Measurements from ENCODE around the gene SEC14L2.
A peak's percentile ranks its signal among the peaks of the same experiment; 100 is the strongest.

Gene SEC14L2

DNA sequence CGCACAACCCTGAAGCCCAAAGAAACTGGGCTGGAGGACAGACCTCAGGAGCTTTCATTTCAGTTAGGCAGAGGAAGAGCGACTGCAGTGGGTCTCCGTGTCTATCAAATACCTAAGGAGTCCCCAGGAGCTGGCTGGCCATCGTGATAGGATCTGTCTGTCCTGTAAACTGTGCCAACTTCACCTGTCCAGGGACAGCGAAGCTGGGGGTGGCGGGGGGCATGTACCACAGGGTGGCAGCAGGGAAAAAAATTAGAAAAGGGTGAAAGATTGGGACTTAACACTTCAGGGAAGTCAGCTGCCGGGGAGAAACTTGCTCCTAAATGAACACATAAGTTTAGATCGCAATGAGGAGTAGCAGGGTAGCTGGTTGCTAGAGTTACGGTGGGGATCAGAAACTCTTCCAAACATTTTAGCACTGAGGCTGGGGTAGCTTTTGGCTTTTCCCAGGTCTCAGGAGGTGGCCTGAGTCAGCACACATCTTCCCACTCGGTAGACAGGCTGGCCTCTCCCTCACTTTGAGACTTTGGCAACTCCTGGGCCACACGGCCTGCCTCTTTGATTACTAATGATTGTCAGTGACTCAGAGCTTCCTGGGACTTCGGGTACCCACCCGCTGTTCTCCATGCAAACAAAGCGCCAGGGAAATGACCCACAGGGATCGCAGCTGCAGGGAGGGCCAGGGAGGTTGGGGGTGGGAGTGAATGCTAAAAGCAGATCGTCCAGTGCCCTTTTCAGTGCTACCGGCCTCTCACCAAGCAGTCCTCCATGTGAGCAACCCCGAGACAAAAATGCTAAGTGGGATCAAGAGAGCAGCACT, 25.9 kb downstream of the SEC14L2 start (continued):
- TF ChIP-seq, protein P1, sequence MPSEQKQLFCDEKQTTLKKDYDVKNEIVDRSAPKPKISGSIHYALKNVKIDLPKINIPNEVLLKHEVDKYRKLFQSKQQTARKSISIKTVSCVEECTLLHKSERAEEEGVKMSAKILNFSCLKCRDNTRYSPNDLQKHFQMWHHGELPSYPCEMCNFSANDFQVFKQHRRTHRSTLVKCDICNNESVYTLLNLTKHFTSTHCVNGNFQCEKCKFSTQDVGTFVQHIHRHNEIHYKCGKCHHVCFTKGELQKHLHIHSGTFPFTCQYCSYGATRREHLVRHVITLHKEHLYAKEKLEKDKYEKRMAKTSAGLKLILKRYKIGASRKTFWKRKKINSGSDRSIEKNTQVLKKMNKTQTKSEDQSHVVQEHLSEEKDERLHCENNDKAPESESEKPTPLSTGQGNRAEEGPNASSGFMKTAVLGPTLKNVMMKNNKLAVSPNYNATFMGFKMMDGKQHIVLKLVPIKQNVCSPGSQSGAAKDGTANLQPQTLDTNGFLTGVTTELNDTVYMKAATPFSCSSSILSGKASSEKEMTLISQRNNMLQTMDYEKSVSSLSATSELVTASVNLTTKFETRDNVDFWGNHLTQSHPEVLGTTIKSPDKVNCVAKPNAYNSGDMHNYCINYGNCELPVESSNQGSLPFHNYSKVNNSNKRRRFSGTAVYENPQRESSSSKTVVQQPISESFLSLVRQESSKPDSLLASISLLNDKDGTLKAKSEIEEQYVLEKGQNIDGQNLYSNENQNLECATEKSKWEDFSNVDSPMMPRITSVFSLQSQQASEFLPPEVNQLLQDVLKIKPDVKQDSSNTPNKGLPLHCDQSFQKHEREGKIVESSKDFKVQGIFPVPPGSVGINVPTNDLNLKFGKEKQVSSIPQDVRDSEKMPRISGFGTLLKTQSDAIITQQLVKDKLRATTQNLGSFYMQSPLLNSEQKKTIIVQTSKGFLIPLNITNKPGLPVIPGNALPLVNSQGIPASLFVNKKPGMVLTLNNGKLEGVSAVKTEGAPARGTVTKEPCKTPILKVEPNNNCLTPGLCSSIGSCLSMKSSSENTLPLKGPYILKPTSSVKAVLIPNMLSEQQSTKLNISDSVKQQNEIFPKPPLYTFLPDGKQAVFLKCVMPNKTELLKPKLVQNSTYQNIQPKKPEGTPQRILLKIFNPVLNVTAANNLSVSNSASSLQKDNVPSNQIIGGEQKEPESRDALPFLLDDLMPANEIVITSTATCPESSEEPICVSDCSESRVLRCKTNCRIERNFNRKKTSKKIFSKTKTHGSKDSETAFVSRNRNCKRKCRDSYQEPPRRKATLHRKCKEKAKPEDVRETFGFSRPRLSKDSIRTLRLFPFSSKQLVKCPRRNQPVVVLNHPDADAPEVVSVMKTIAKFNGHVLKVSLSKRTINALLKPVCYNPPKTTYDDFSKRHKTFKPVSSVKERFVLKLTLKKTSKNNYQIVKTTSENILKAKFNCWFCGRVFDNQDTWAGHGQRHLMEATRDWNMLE (tag by site-specific recombination; conservative IDR thresholded peaks at IDR 0.05; ENCODE audit: low read depth): no peak
- TF ChIP-seq ZNF266 (tag by site-specific recombination; IDR thresholded peaks at IDR 0.05; ENCODE audit: low read depth) (no peak), ZNF354C (tag by site-specific recombination; IDR thresholded peaks at IDR 0.05; ENCODE audit: borderline replicate concordance, low read depth) (no peak), ZNF324 (tag by site-specific recombination; IDR thresholded peaks at IDR 0.05) (no peak), PRDM1 (tag by site-specific recombination; IDR thresholded peaks at IDR 0.05) (no peak), OSR2 (tag by site-specific recombination; IDR thresholded peaks at IDR 0.05) (peak; percentile 35; the same call in 1 of the 2 replicates), ZNF654 (tag by site-specific recombination; IDR thresholded peaks at IDR 0.05; ENCODE audit: low read depth) (no peak), ZNF112 (tag by site-specific recombination; IDR thresholded peaks at IDR 0.05) (no peak), ZBTB1 (tag by site-specific recombination; IDR thresholded peaks at IDR 0.05) (no peak), ZIC2 (tag by site-specific recombination; IDR thresholded peaks at IDR 0.05) (peak; percentile 98), ZBTB7A (tag by site-specific recombination; IDR thresholded peaks at IDR 0.05; ENCODE audit: low read depth) (no peak), MZF1 (tag by site-specific recombination; IDR thresholded peaks at IDR 0.05; ENCODE audit: borderline replicate concordance) (no peak), ZNF544 (tag by site-specific recombination; IDR thresholded peaks at IDR 0.05) (no peak), ZNF530 (tag by site-specific recombination; IDR thresholded peaks at IDR 0.05; ENCODE audit: low read depth) (no peak)
- TF ChIP-seq, protein P2, sequence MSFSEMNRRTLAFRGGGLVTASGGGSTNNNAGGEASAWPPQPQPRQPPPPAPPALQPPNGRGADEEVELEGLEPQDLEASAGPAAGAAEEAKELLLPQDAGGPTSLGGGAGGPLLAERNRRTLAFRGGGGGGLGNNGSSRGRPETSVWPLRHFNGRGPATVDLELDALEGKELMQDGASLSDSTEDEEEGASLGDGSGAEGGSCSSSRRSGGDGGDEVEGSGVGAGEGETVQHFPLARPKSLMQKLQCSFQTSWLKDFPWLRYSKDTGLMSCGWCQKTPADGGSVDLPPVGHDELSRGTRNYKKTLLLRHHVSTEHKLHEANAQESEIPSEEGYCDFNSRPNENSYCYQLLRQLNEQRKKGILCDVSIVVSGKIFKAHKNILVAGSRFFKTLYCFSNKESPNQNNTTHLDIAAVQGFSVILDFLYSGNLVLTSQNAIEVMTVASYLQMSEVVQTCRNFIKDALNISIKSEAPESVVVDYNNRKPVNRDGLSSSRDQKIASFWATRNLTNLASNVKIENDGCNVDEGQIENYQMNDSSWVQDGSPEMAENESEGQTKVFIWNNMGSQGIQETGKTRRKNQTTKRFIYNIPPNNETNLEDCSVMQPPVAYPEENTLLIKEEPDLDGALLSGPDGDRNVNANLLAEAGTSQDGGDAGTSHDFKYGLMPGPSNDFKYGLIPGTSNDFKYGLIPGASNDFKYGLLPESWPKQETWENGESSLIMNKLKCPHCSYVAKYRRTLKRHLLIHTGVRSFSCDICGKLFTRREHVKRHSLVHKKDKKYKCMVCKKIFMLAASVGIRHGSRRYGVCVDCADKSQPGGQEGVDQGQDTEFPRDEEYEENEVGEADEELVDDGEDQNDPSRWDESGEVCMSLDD (tag by site-specific recombination; IDR thresholded peaks at IDR 0.05): no peak
- TF ChIP-seq, protein P3, sequence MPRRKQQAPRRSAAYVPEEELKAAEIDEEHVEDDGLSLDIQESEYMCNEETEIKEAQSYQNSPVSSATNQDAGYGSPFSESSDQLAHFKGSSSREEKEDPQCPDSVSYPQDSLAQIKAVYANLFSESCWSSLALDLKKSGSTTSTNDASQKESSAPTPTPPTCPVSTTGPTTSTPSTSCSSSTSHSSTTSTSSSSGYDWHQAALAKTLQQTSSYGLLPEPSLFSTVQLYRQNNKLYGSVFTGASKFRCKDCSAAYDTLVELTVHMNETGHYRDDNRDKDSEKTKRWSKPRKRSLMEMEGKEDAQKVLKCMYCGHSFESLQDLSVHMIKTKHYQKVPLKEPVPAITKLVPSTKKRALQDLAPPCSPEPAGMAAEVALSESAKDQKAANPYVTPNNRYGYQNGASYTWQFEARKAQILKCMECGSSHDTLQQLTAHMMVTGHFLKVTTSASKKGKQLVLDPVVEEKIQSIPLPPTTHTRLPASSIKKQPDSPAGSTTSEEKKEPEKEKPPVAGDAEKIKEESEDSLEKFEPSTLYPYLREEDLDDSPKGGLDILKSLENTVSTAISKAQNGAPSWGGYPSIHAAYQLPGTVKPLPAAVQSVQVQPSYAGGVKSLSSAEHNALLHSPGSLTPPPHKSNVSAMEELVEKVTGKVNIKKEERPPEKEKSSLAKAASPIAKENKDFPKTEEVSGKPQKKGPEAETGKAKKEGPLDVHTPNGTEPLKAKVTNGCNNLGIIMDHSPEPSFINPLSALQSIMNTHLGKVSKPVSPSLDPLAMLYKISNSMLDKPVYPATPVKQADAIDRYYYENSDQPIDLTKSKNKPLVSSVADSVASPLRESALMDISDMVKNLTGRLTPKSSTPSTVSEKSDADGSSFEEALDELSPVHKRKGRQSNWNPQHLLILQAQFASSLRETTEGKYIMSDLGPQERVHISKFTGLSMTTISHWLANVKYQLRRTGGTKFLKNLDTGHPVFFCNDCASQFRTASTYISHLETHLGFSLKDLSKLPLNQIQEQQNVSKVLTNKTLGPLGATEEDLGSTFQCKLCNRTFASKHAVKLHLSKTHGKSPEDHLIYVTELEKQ (tag by site-specific recombination; IDR thresholded peaks at IDR 0.05; ENCODE audit: borderline replicate concordance): no peak; the same call in 1 of the 2 replicates
- TF ChIP-seq, protein P4, sequence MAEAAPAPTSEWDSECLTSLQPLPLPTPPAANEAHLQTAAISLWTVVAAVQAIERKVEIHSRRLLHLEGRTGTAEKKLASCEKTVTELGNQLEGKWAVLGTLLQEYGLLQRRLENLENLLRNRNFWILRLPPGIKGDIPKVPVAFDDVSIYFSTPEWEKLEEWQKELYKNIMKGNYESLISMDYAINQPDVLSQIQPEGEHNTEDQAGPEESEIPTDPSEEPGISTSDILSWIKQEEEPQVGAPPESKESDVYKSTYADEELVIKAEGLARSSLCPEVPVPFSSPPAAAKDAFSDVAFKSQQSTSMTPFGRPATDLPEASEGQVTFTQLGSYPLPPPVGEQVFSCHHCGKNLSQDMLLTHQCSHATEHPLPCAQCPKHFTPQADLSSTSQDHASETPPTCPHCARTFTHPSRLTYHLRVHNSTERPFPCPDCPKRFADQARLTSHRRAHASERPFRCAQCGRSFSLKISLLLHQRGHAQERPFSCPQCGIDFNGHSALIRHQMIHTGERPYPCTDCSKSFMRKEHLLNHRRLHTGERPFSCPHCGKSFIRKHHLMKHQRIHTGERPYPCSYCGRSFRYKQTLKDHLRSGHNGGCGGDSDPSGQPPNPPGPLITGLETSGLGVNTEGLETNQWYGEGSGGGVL (tag by site-specific recombination; IDR thresholded peaks at IDR 0.05): no peak; the same call in 1 of the 2 replicates
- TF ChIP-seq, protein P5, sequence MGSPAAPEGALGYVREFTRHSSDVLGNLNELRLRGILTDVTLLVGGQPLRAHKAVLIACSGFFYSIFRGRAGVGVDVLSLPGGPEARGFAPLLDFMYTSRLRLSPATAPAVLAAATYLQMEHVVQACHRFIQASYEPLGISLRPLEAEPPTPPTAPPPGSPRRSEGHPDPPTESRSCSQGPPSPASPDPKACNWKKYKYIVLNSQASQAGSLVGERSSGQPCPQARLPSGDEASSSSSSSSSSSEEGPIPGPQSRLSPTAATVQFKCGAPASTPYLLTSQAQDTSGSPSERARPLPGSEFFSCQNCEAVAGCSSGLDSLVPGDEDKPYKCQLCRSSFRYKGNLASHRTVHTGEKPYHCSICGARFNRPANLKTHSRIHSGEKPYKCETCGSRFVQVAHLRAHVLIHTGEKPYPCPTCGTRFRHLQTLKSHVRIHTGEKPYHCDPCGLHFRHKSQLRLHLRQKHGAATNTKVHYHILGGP (tag by site-specific recombination; IDR thresholded peaks at IDR 0.05): no peak

All from HEK293 (cell line).